HG03342 (cell line): ENCODE measurements around the gene CAPNS1.
"Not testable (repeated sequence)": the region's sequence is repeated elsewhere in the genome, so short reads cannot be mapped to it uniquely, and the experiment has no call there.

Source experiments
- ATAC-seq: cut with Tn5 transposase; IDR thresholded peaks from one replicate; pipeline ENCODE4 v1.9.1; 2021; ENCODE audit warnings: mild to moderate bottlenecking, moderate library complexity; ENCODE audit not compliant: unreplicated experiment

Gene CAPNS1

GRCh38 chr19:36113894-36114720, 25.8 kb upstream of the CAPNS1 start:
- no peak for ATAC-seq

GRCh38 chr19:36114721-36115452, 25.0 kb upstream of the CAPNS1 start, which contains the start of gene POLR2I:
TSS of gene POLR2I (minus strand) at chr19:36114875. CDS start at chr19:36114856, 19 bp downstream.
- peak; percentile 81 for ATAC-seq

GRCh38 chr19:36115453-36116343, 24.2 kb upstream of the CAPNS1 start, which contains the start of gene TBCB:
TSS of gene TBCB (plus strand) at chr19:36115468. CDS start at chr19:36115561, 93 bp downstream.
- ATAC-seq = peak; percentile 28

GRCh38 chr19:36116344-36116637, 23.6 kb upstream of the CAPNS1 start:
- ATAC-seq = no peak

- ATAC-seq = no peak
Observed at GRCh38 chr19:36120092-36120983, 19.5 kb upstream of the CAPNS1 start.

- no peak for ATAC-seq
Observed at GRCh38 chr19:36120984-36121358, 18.9 kb upstream of the CAPNS1 start.

GRCh38 chr19:36121486-36122124, 18.3 kb upstream of the CAPNS1 start:
- ATAC-seq = no peak

GRCh38 chr19:36125557-36125956, 14.3 kb upstream of the CAPNS1 start:
- no peak for ATAC-seq

- ATAC-seq = peak; percentile 15
Observed at GRCh38 chr19:36128392-36128736, 11.5 kb upstream of the CAPNS1 start.

- not testable (repeated sequence) for ATAC-seq
Observed at GRCh38 chr19:36131221-36131620, 8.6 kb upstream of the CAPNS1 start.

GRCh38 chr19:36134867-36135266, 5.0 kb upstream of the CAPNS1 start:
- ATAC-seq = not testable (repeated sequence)

- ATAC-seq = no peak
Observed at GRCh38 chr19:36136964-36137686, 2.7 kb upstream of the CAPNS1 start.

GRCh38 chr19:36139120-36139472, 770 bp upstream of the CAPNS1 start:
- ATAC-seq = no peak

GRCh38 chr19:36140304-36141038, 605 bp downstream of the CAPNS1 start:
- ATAC-seq = peak; percentile 14

- no peak for ATAC-seq
Observed at GRCh38 chr19:36141039-36141927, 1.4 kb downstream of the CAPNS1 start.

- ATAC-seq = no peak
Observed at GRCh38 chr19:36142046-36142445, 2.2 kb downstream of the CAPNS1 start.

GRCh38 chr19:36142496-36142895, 2.6 kb downstream of the CAPNS1 start:
- no peak for ATAC-seq

- no peak for ATAC-seq
Observed at GRCh38 chr19:36144624-36145023, 4.8 kb downstream of the CAPNS1 start.
